Skin of body (tissue), 2 donors: ENCODE results near the gene TRAF3IP1. TPM values are rescaled to one million over a fixed set of nuclear protein-coding genes. Genes with fewer than 3 reads are reported as not detected.

Source experiments
- DNase-seq: peaks from one replicate; lab custom pipeline; 2025; lab: John Stamatoyannopoulos, UW
- total RNA-seq: library from RNA; depleted of rRNA; stranded (reverse); fragments of >200 nt; gene quantifications from one replicate; pipeline ENCODE4 v1.2.3, GENCODE V29; 2014

The TRAF3IP1 gene
- total RNA-seq, 1 donor from 2014 or later = 9.4 TPM

GRCh38 chr2:238406221-238406997 lies 86.1 kb downstream of the TRAF3IP1 start:
- DNase-seq = no peak

GRCh38 chr2:238406998-238407285 lies 86.6 kb downstream of the TRAF3IP1 start:
- DNase-seq = no peak

- no peak for DNase-seq
These were observed 87.2 kb downstream of the TRAF3IP1 start for GRCh38 chr2:238407566-238407965.

GRCh38 chr2:238408615-238409340 lies 88.5 kb downstream of the TRAF3IP1 start:
- no peak for DNase-seq

- no peak for DNase-seq
These were observed 89.3 kb downstream of the TRAF3IP1 start for GRCh38 chr2:238409341-238410199.

- no peak for DNase-seq
These were observed 91.9 kb downstream of the TRAF3IP1 start for GRCh38 chr2:238412067-238412767.

- DNase-seq = no peak
These were observed 93.0 kb downstream of the TRAF3IP1 start for GRCh38 chr2:238413368-238413767.

GRCh38 chr2:238415036-238415764 lies 94.9 kb downstream of the TRAF3IP1 start:
- no peak for DNase-seq

- DNase-seq = no peak
These were observed 95.6 kb downstream of the TRAF3IP1 start for GRCh38 chr2:238415893-238416292.

GRCh38 chr2:238418196-238418998 lies 98.1 kb downstream of the TRAF3IP1 start:
- DNase-seq = no peak

- DNase-seq = no peak
These were observed 98.8 kb downstream of the TRAF3IP1 start for GRCh38 chr2:238418999-238419546.

- no peak for DNase-seq
These were observed 100.1 kb downstream of the TRAF3IP1 start for GRCh38 chr2:238420442-238420841.

GRCh38 chr2:238420878-238421694 lies 100.8 kb downstream of the TRAF3IP1 start:
- peak; percentile 60 for DNase-seq

GRCh38 chr2:238421695-238422035 lies 101.3 kb downstream of the TRAF3IP1 start:
- no peak for DNase-seq

- no peak for DNase-seq
These were observed 102.0 kb downstream of the TRAF3IP1 start for GRCh38 chr2:238422285-238422684.

- DNase-seq = no peak
These were observed 102.6 kb downstream of the TRAF3IP1 start for GRCh38 chr2:238422940-238423339.

GRCh38 chr2:238423561-238424312 lies 103.4 kb downstream of the TRAF3IP1 start:
- DNase-seq = no peak

- DNase-seq = peak; percentile 35
These were observed 104.0 kb downstream of the TRAF3IP1 start for GRCh38 chr2:238424313-238424700.
